HG03460 (cell line): ENCODE results near the gene NFATC1.

Experiments used
- ATAC-seq: cut with Tn5 transposase; IDR thresholded peaks from one replicate; pipeline ENCODE4 v1.9.1; 2021; ENCODE audit not compliant: unreplicated experiment

The NFATC1 gene

GRCh38 chr18:79395761-79396404, at the start of gene NFATC1:
Gene NFATC1 (plus strand): TSS chr18:79395930. CDS start chr18:79396225, 295 bp downstream.
- ATAC-seq = no peak

DNA sequence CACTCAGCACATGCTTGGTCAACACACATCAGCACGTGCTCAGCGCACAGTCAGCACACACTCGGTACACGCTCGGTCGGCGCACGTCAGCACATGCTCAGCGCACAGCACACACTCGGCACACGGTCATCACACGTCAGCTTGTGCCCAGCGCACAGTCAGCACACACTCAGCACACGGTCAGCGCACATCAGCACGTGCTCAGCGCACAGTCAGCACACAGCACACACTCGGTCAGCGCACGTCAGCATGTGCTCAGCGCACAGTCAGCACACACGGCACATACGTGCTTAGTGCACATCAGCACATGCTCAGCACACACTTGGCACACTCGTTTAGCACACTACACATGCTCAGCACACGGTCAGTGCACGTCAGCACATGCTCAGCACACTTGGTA, 49.7 kb upstream of the NFATC1 start:
- ATAC-seq = no peak

DNA sequence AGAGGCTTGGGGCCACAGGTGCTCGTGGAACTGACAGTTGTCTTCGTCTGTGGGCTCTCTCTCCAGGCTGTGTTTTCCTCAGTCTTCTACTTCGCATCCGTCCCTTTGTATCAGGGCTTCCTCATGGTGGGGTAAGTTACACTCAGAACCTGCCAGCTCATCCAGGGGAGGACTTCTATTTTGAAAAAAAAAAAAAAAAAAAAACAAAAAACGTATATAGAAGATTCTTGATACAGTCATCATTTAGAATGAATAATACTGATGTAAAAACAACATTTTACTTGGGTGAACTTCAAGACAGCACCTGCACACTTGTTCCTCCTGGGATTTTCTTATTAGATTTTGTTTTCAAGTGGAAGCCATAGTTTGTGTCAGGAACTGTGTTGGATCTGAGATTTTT, 47.7 kb upstream of the NFATC1 start:
- ATAC-seq = no peak

GRCh38 chr18:79352432-79352831, 43.3 kb upstream of the NFATC1 start:
- ATAC-seq = no peak

DNA sequence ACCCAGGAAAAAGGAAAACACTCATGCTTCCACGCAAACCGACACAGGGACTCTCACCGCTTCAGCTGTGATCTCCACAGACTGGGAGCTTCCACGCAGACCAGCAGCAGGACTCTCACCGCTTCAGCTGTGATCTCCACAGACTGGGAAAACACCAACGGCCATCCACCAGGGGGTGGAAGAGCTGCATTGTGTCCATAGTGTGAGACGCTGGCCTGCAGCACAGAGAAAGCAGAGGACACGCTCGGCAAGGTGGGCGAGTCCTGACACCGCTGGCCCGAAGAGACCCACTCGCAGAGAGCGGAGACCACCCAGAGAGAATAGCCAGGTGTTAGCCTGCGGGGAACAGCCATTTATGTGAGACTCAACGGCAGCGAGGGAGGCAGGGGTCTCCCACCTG, 42.5 kb upstream of the NFATC1 start:
- ATAC-seq = no peak

DNA sequence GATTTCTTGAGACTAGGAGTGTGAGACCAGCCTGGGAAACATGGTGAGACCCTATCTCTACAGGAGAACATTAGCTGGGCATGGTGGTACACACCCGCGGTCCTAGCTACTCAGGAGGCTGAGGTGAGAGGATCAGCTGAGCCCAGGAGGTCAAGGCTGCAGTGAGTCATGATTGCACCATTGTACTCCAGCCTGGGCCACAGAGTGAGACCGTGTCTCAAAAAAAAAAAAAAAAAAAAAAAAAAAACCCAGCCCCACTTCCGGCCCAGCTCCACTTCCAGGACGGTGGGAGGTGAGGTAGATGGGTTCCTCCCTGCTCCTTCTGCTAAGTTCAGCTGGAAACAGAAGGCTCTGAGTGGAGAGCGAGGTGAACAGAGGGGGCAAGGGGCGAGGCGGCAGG, 41.4 kb upstream of the NFATC1 start:
- no peak for ATAC-seq

DNA sequence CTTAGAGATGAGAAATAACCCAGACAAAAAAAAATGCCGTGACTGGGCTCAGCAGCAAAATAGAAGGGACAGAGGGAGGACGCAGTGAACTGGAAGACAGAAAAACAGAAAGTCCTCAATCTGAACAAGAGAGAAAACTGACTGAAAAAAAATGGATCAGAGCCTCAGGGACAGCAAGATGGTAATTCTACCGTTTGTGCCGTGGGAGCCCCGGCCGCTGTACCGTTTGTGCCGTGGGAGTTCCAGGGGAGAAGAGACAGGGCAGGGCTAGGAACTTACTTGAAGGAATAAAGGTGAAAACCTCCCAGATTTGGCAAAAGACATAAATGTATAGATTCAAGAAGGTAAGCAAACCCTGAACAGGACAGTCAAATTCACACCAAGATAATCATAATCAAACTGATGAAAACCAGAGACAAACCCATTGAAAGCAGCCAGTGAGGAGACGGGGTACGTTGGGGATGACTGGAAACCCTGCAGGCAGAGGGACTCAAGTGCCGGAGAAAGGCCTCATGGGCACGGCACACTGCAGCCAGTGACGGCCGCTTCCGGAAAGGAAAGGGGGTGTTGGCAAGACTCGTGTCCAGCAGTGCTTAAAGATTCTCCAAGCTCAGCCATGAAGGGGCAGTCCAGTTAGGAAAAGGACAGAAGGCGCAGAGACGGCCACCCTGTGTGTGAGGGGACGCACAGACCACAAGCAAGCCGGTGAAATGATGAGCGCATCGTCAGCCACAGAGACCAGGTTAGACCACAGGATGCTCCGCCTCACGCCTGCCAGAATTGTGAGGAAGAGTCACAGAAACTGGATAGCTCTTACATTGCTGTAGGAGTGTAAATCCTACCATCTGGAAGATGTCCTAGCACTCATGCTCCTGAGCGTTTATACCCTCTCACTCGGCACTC, 40.0 kb upstream of the NFATC1 start:
- ATAC-seq = peak; percentile 35

DNA sequence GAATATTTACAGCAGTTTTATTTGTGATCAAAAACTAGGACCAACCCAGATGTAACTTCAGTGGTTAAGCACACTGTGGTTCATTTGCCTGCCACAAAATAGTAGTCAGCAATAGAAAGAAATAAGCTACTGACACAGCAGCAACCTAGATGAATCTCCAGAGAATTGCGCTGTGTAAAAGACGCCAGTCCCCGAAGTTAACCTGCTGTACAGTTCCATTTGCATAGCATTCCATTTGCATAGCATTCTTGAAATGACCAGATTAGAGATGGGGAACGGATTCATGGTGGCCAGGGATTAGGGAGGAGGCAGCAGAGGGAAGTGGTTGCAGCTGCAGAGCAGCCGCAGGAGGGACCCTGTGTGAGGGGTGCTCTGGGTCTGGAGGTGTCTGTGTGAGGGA, 39.3 kb upstream of the NFATC1 start:
- peak; percentile 78 for ATAC-seq

DNA sequence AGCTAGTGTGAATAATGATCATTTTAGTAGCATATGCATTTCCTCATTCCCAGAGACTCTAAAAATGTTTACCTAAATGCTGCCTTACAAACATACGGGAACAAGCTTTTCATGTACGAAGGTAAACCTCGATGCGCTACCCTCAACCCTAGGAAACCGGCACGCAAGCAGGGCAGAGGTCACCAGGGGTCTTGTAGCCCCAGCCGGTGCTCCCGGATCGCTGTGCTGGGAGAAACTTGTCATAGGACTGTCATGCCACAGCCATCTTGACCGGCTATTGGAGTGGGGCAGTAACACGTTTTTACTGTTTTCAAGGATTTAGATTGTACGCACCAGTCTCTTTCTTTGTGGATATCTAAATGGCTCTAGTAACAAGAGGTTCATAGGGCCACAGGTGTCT, 34.8 kb upstream of the NFATC1 start:
- no peak for ATAC-seq

DNA sequence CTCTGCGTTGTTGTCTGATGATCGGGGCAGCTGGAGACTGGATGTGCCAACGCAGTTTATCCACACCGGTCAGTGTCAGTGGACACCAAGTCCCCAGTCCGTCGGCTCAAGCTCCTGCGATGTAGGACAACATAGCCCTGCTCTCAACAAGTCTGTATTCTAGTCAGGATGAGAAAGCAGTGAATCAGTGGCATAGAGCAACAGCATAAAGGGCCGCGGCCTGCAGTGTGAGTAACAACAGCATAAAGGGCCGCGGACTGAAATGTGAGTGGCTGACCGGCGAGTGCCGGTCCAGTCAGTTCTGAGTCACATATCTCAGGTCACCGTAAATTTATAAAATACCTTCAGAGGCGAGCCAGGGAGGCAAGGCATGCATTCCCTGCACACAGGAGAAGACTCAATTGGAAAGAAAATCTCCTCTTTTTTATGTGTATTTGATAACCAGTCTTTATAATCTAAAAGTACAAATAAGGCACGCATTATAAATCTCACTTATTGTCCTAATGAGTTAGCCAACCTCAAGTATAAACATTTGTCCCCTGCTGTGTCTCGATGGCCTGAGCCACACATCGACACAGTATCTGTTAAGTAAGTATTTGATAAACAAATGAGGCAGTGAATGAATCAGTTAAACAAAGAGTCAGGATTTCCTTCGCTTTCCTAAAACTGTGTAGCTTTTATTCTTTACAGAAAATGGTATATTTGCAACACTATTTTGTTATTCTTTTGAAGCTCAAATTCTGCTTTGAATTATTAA, 33.8 kb upstream of the NFATC1 start:
- ATAC-seq = no peak

DNA sequence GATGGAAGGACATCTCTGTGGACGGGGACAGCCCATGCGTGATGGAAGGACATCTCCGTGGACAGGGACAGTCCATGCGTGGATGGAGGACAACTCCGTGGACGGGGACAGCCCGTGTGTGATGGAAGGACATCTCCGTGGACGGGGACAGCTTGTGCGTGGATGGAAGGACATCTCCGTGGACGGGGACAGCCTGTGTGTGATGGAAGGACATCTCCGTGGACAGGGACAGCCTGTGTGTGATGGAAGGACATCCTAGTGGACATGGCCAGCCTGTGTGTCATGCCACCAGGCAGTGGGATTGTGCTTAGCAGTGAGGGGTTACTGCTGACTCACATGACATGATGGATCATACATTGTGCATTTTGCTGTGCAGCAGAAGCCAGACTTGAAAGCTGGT, 30.0 kb upstream of the NFATC1 start:
- no peak for ATAC-seq

- no peak for ATAC-seq
These were observed 29.3 kb upstream of the NFATC1 start for GRCh38 chr18:79366177-79367094.

GRCh38 chr18:79367480-79367879, 28.2 kb upstream of the NFATC1 start:
- ATAC-seq = no peak

GRCh38 chr18:79367989-79368388, 27.7 kb upstream of the NFATC1 start:
- ATAC-seq = no peak

DNA sequence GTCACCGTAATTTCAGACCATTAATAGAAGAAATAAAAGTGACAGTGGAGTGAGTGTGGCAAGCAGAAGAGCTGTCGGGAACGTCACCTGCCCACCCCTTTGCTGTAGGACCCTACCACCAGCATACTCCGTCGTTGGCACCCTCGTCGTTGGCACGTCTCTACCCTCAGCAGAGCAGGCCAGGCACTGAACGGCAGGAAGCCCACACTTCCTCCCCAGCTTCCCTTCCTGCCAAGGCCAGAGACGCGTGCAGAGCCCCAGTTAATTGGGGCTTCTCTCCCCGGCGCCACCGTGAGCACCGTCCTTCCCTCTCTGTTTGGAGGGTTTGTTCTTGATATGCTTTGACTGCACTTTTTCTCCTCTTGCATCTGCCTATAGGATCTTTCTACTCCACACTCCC, 27.0 kb upstream of the NFATC1 start:
- ATAC-seq = no peak

DNA sequence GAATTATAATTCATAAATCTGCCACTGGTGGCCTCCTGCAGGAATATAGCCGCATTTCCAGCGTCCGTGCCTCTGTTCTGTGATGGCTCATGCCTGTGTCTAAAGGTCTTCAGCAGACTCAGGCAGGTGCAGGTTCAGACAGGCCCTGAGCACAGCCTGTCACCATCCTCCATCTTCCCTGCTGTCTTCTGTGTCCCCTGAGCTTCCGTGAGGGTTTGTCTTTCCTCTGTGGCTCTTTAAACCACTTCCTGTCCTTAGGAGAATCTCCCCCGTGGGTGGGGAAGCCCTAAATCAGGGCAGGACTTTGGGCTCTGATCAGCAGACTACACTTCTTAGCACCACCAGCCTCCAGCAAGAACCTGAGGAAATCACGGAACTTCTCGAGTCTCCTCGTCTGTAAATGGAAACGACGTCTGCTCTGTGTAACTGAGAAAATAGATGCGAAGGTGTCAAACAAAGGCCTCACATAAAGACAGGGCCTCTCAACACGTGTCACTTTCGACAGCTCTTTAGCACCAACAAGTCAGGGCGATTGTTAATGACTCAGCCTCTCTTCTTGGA, 24.1 kb upstream of the NFATC1 start:
- ATAC-seq = peak; percentile 60

DNA sequence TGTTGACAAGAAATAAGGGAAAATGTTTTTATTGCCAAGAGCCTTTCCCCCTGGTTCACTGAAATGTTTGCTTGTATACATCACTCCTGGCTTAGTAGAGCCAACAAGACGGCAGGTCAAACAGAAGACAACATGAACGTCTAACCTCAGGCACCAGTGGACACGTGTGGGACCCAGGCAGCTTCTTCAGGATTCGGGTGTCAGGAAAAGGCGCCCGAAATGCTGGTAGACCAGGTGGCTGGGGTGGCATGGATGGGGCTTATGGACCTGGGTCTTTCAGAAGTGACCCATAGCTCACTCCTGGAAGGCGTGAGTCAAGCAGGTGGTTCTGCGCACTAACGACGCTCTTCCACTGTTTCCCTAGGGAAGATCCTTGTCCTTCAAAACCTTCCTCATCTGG, 23.3 kb upstream of the NFATC1 start:
- ATAC-seq = no peak

DNA sequence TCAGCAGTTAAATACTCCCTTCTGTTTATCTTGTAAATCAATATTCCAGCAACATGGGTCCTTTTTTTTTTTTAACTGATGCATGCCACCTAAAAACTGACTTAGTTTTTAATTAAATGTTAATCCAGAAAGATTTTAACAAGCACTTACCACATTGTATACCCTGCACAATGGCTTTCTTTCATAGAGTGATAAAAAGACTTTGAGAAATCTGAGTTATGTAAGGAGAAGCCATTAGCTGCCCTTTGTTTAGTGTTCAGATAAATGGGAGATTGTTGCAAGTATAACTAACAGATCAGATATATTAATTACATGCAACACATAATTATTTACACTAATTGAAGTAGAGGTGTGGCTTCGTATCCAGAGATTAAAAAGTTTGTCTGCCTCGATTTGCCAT, 22.7 kb upstream of the NFATC1 start:
- ATAC-seq = no peak

GRCh38 chr18:79373736-79374135, 22.0 kb upstream of the NFATC1 start:
- ATAC-seq = no peak

DNA sequence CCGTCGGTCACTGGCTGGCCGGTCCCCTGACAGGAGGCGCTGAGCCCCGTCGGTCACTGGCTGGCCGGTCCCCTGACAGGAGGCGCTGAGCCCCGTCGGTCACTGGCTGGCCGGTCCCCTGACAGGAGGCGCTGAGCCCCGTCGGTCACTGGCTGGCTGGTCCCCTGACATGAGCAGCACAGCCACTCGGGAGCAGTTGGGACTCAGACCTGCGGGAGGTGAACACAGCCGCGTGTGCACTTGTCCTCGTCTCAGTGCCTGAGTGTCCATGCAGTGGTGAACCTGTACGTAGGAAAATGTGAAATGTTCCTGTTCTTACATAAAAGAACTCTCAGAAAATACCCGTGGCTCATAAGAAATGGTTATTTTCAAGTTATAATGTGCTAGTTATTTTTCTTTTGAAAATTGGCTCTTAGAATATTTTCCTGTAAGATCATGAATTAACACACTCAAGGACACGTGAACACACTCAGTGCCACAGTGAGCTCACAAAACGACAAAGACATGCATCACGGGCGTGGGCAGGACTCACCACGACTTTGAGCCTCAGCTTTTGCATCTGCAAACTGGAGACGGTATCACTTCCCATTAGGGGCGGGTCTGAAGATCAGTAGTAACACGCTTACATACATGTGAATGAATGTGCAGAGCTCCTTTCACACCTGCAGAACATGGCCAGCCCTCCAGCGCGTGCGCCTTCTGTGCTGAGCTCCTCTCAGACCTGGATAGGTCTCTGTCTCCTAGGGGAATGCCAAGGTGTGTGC, 21.1 kb upstream of the NFATC1 start:
- peak; percentile 69 for ATAC-seq
